GM04503 (cell line): ENCODE results near the gene LTN1.
"Not testable (repeated sequence)": the region's sequence is repeated elsewhere in the genome, so short reads cannot be mapped to it uniquely, and the experiment has no call there.

Experiments used
- DNase-seq: peaks from one replicate; pipeline ENCODE4 v3.0.0-alpha.2; 2012; ENCODE audit warnings: low read depth

Gene LTN1

GRCh38 chr21:28931708-28932372 lies 60.8 kb downstream of the LTN1 start:
- not testable (repeated sequence) for DNase-seq

- no peak for DNase-seq
These were observed 63.9 kb downstream of the LTN1 start for GRCh38 chr21:28928578-28929420.

DNA sequence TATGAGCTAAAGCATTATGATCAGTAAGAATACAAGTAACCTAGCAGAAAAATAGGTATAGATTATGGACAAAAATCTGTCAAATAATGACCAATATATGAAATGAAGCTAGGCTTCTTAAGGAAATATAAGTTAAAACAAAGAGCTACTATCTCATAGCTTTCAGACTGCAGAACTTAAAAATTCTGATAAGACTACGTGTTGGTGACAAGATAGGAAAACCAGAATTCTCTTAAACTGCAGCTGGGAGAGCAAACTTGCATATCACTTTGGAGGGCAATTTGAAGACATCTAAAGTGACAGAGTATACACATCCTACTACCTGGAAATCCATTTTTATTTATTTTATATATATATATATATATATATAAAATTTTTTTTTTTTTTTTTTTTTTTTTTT lies 65.5 kb downstream of the LTN1 start:
- no peak for DNase-seq

- no peak for DNase-seq
These were observed 69.2 kb downstream of the LTN1 start for GRCh38 chr21:28923439-28923975.

DNA sequence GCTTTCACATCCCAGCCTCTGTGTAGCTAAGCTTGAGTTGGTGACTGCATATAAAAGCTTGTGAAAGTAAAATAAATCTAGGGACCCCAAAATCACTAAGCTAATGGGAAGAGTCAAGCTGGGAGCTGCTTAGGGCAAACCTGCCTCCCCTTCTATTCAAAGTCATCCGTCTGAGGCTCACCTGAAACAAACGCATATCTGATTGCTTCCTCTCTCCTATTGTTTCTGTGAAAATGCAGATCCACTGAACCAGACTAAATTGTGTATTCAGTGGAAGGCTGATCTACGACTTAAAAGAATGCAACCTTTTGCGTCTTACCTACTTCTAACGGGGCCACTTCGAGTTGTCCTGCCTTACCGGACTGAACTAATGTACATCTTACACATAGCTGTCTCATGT lies 70.3 kb downstream of the LTN1 start:
- no peak for DNase-seq

DNA sequence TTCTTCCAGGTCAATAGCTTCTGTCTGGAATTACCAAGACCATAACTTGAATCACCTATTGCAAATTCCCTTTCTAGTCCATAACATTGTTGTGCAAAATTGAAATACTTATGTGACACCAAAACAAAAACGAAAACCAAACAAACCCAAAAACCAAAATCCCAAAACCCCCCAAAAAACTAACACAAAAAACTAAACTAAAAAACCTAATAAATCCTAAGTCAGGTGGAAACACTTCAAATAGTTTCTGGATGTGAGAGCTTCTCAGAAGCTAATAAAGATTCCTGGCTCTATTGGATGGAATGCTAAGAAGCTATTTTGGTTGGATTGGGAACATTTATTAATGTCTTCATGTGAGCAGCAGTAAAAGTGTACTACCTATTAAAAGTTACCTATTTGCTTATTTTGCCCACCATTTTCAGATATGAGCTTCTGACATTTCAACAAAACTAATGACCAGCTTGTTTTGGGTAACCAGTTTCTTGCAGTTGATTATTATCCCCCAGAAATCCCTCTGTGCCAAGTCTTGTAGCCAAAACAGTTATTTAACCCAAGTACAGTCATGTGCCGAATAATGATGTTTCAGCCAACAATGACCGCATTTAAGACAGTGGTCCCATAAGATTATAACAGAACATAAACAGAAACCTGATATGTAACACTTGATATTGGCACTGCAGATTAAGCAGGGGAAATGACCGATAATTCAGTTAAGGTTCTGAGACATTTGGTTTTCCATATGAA lies 76.4 kb downstream of the LTN1 start:
- DNase-seq = no peak

- no peak for DNase-seq
These were observed 79.6 kb downstream of the LTN1 start for GRCh38 chr21:28913071-28913470.

DNA sequence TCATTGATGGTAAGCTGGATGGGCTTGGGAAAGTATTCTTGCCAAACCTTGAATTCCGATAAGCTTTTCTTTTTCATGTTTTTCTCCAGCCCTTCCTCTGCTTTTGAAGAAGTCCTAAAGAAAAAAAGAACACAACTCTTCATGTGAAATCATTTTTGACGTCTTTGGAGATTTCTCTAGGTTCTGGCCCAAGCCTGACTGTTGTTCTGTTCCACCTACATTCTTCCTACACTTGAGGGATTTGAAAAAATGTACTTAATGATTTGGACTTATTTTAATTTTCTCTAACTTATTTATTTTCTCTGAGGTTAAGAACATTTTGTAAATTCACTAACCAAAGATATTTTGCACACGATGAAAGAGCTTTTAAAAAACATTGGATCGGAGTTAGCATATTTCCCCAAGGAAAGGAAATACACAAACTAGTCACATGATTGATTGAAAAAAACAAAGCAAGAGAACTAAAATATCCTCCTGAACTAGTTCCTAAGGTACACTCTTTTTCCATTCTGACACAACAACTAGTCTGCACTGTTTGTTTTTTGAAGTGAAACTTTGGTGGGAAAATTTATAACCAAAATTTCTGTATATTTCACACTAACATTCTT lies 82.3 kb downstream of the LTN1 start:
- no peak for DNase-seq

DNA sequence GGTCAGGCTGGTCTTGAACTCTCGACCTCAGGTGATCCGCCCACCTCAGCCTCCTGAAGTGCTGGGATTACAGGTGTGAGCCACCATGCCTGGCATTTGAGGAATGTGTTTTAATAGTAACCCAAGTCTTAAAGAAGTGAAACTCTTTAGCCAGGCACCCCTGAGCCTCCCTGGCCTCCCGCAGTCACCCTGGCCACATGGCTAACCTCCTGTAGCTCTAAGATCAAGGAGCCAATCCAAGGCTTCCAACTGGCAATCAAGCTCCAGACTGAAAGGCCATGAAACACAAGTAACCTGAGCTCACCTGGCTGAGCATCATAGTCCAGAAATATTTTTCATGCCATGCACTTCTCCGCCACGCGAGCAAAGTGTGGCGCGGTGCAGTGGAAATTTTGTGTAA lies 84.3 kb downstream of the LTN1 start:
- no peak for DNase-seq

- DNase-seq = no peak
These were observed 85.8 kb downstream of the LTN1 start for GRCh38 chr21:28906841-28907240.

- DNase-seq = no peak
These were observed 86.4 kb downstream of the LTN1 start for GRCh38 chr21:28906236-28906635.

GRCh38 chr21:28904961-28905435 lies 87.7 kb downstream of the LTN1 start:
- DNase-seq = no peak

- no peak for DNase-seq
These were observed 89.2 kb downstream of the LTN1 start for GRCh38 chr21:28903448-28903847.

DNA sequence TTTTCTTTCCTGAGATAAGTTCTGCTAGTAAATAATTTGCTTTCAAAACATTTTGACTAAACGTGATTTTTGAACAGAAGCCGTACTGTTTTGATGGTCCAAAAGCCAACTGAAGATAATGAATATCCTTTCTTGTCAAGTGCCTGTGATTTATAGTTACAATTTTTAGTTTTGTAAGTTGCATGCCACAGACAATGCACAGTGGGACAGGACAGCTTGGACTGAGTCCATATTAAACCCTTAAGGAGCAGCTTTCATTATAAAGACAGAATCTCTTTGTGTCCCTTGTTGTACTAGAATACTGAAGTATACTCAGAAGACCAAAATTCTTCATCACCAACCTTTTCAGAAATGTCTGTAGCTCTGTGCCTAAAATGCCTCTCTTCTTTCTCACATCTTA lies 92.2 kb downstream of the LTN1 start:
- no peak for DNase-seq

GRCh38 chr21:28899744-28900143 lies 92.9 kb downstream of the LTN1 start:
- peak; percentile 27 for DNase-seq

- DNase-seq = no peak
These were observed 93.5 kb downstream of the LTN1 start for GRCh38 chr21:28899220-28899619.

GRCh38 chr21:28893687-28894086 lies 99.0 kb downstream of the LTN1 start:
- DNase-seq = no peak

- no peak for DNase-seq
These were observed 100.2 kb downstream of the LTN1 start for GRCh38 chr21:28892199-28893111.

DNA sequence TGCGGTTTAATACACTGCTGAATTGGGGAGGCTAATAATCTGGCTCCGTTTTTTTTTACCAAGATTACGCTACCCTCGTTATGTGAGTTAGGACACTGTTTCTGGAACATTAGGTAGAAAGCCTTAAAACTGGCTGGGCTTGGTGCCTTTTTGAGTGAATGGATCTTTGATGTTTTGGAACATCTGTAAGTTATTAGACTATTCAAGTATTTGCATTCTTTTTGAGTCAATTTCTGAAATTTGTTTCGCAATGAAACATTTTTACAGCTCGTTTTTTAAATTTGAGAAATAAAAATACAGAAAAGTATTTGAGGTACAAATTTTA lies 106.9 kb downstream of the LTN1 start:
- DNase-seq = peak; percentile 67

GRCh38 chr21:28884976-28885852 lies 107.5 kb downstream of the LTN1 start:
- peak; percentile 54 for DNase-seq
